Stimulated activated CD4-positive, alpha-beta T cell treated with anti-CD3 and anti-CD28 coated beads, Interleukin-15, amount 100 ng/mL, for 24 hours (primary cell): ENCODE measurements around the gene CTBS.

Experiments
- DNase-seq: peaks from one replicate; pipeline ENCODE4 v3.0.0-alpha.2; 2020

The CTBS gene

GRCh38 chr1:84505493-84506001 is 68.7 kb downstream of the CTBS start:
- no peak for DNase-seq

- DNase-seq: peak; percentile 12
Observed at GRCh38 chr1:84504580-84505492, 69.4 kb downstream of the CTBS start.

- DNase-seq: no peak
Observed at GRCh38 chr1:84502927-84503326, 71.3 kb downstream of the CTBS start.
